ENCODE results near the gene ERC2. TPM values are rescaled to one million over a fixed set of nuclear protein-coding genes. Genes with fewer than 3 reads are reported as not detected.

Gene ERC2
- total RNA-seq, 3 donors from 2014 or later (not counting 1 experiment from before 2014, with no cell fraction given) = not detected

DNA sequence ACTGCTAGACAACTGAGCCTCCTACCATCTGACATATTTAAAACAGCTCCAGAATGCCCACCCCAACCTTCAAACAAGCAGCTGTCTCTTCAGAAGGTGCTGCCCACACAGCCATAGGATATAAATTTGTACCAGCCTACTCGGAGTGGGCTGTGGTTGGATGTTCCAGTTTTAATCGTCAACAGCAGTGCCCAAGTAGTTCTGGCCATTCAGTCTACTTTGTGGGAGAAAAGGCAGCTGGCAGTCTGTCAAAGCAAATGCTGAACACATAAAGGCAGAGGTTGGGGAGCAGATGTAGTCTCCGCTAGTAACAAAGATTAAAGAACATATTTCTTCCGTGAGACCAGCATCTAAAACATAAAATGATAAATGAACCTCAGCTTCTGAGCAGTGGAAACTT, 15.9 kb upstream of the ERC2 start:
- Mint-ChIP-seq H3K4me1 (no peaks in the 10 kb centered on the region), H3K36me3 (no peaks in the 10 kb centered on the region), H3K27me3 (ENCODE audit: low read depth in 2 of 2) (peaks cover under 1 to 11% of the 10 kb centered on the region in 2 donors), H3K4me3 (no peak overlapping the region), H3K9me3 (peaks cover 0 to 2% of the 10 kb centered on the region in 2 donors), H3K27ac (no peak overlapping the region)
- no peaks in the 10 kb centered on the region for H3K4me1 ChIP-seq (ENCODE audit: control insufficient read depth, insufficient read depth, low read length)
- no peaks in the 10 kb centered on the region for H3K36me3 ChIP-seq (ENCODE audit: control insufficient read depth, insufficient read depth, low read length)
- H3K9me3 ChIP-seq (ENCODE audit: control insufficient read depth, insufficient read depth, low read length) = no peaks in the 10 kb centered on the region
- H3K4me3 ChIP-seq (ENCODE audit: low read length) = no peak overlapping the region
- DNase-seq (no peak), ATAC-seq (no peak)
- intact Hi-C loops (cut with micrococcal nuclease) = no loop called here
- 88% methylated on average over 3 of the region's 4 CpGs for WGBS (ENCODE audit: insufficient coverage)
- peaks cover 2% of the 10 kb centered on the region for H3K27me3 ChIP-seq (ENCODE audit: control insufficient read depth, insufficient read depth, low read length)
- no peak overlapping the region for H3K27ac ChIP-seq (ENCODE audit: low read length)
- TF ChIP-seq, protein P1, sequence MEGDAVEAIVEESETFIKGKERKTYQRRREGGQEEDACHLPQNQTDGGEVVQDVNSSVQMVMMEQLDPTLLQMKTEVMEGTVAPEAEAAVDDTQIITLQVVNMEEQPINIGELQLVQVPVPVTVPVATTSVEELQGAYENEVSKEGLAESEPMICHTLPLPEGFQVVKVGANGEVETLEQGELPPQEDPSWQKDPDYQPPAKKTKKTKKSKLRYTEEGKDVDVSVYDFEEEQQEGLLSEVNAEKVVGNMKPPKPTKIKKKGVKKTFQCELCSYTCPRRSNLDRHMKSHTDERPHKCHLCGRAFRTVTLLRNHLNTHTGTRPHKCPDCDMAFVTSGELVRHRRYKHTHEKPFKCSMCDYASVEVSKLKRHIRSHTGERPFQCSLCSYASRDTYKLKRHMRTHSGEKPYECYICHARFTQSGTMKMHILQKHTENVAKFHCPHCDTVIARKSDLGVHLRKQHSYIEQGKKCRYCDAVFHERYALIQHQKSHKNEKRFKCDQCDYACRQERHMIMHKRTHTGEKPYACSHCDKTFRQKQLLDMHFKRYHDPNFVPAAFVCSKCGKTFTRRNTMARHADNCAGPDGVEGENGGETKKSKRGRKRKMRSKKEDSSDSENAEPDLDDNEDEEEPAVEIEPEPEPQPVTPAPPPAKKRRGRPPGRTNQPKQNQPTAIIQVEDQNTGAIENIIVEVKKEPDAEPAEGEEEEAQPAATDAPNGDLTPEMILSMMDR (IDR thresholded peaks at IDR 0.05) = no peak

DNA sequence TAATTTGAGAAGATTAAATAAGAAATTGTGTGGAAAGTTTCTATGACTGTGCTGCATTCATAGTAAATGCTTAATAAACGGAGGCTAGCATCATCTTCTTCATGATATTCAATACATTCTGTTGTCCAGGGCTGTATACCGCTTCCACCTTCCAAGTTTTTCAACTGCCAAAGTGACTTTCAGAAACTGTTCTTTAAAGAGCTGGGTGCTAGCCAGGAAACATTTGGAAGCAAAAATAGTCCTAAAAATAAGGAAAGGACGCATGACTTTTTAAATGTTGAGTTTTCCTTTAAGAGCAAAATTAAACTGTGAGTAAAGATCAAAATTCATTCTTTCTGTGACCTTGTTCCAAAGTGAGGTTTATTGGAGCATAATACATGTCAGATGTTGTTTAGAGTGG, 9.4 kb upstream of the ERC2 start:
- Mint-ChIP-seq H3K9me3 (no peaks in the 10 kb centered on the region), H3K27me3 (ENCODE audit: low read depth in 2 of 2) (peaks cover 22 to 43% of the 10 kb centered on the region in 2 donors), H3K4me3 (no peak overlapping the region), H3K4me1 (no peaks in the 10 kb centered on the region), H3K36me3 (no peaks in the 10 kb centered on the region), H3K27ac (no peak overlapping the region)
- intact Hi-C loops (cut with micrococcal nuclease) = no loop called here
- ATAC-seq (no peak), DNase-seq (no peak)
- no peaks in the 10 kb centered on the region for H3K36me3 ChIP-seq (ENCODE audit: control insufficient read depth, insufficient read depth, low read length)
- no peak overlapping the region for H3K27ac ChIP-seq (ENCODE audit: low read length)
- H3K27me3 ChIP-seq (ENCODE audit: control insufficient read depth, insufficient read depth, low read length) = peaks cover 2% of the 10 kb centered on the region
- no peaks in the 10 kb centered on the region for H3K4me1 ChIP-seq (ENCODE audit: control insufficient read depth, insufficient read depth, low read length)
- H3K4me3 ChIP-seq (ENCODE audit: low read length) = no peak overlapping the region
- TF ChIP-seq, protein P1 (IDR thresholded peaks at IDR 0.05) = no peak
- H3K9me3 ChIP-seq (ENCODE audit: control insufficient read depth, insufficient read depth, low read length) = no peaks in the 10 kb centered on the region
- WGBS (ENCODE audit: insufficient coverage) = 76% methylated on average over 2 of the region's 3 CpGs

DNA sequence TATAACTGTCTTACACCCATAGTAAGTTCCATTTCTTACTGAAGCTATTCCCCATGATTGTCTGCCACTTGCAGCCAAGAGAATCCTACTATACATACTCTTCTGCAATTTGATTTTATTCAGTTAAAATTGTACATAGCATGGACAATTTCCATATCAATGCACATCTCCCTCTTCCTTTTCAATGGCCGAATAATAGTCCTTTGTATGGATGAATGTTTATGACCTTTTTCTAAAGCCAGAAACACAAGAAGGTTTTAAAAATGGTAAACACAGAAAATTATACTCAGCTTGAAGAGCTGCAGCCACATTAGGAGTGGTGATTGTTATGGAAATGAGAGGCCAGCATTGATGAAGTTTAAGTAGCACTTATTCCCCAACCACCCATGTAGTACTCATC, 8.5 kb upstream of the ERC2 start:
- ATAC-seq (no peak), DNase-seq (no peak)
- intact Hi-C loops (cut with micrococcal nuclease) = no loop called here
- peaks cover 28 to 52% of the 10 kb centered on the region in 2 donors for H3K27me3 Mint-ChIP-seq (ENCODE audit: low read depth in 2 of 2)
- WGBS (ENCODE audit: insufficient coverage) = no CpG with 5 or more reads among the region's 1 CpG
- Histone ChIP-seq H3K4me3 (ENCODE audit: low read length) (no peak overlapping the region), H3K27me3 (ENCODE audit: control insufficient read depth, insufficient read depth, low read length) (peaks cover 2% of the 10 kb centered on the region), H3K4me1 (ENCODE audit: control insufficient read depth, insufficient read depth, low read length) (no peaks in the 10 kb centered on the region), H3K9me3 (ENCODE audit: control insufficient read depth, insufficient read depth, low read length) (no peaks in the 10 kb centered on the region), H3K36me3 (ENCODE audit: control insufficient read depth, insufficient read depth, low read length) (no peaks in the 10 kb centered on the region), H3K27ac (ENCODE audit: low read length) (no peak overlapping the region)
- no peak overlapping the region for H3K27ac Mint-ChIP-seq
- no peaks in the 10 kb centered on the region for H3K36me3 Mint-ChIP-seq
- no peaks in the 10 kb centered on the region for H3K4me1 Mint-ChIP-seq
- TF ChIP-seq, protein P1 (IDR thresholded peaks at IDR 0.05) = no peak
- H3K4me3 Mint-ChIP-seq = no peak overlapping the region
- no peaks in the 10 kb centered on the region for H3K9me3 Mint-ChIP-seq

DNA sequence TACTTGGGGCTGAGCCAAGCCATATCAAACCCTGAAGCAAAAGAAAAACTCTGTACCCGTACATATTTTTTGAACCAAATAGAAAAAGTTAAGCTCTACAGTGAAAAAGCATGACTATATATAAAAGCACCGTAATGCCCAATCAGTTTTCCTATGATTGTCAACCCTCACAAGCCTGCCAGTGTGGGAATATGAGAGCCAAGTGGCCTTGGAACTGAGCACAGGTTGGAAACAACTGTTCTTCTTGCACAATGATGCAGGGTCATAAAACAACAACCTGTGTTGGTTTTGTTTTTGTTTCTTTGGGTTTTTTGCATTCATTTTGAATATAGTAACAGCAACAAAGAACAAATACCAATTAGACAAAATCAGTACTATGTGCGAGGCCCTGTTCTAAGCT, 3.5 kb upstream of the ERC2 start:
- H3K9me3 ChIP-seq (ENCODE audit: control insufficient read depth, insufficient read depth, low read length) = no peaks in the 10 kb centered on the region
- Mint-ChIP-seq H3K9me3 (no peaks in the 10 kb centered on the region), H3K27me3 (ENCODE audit: low read depth in 2 of 2) (peaks cover 36 to 63% of the 10 kb centered on the region in 2 donors), H3K4me3 (no peak overlapping the region), H3K27ac (no peak overlapping the region), H3K36me3 (peaks cover 7% of the 10 kb centered on the region), H3K4me1 (no peaks in the 10 kb centered on the region)
- no peaks in the 10 kb centered on the region for H3K36me3 ChIP-seq (ENCODE audit: control insufficient read depth, insufficient read depth, low read length)
- ATAC-seq = no peak
- H3K4me3 ChIP-seq (ENCODE audit: low read length) = no peak overlapping the region
- H3K4me1 ChIP-seq (ENCODE audit: control insufficient read depth, insufficient read depth, low read length) = peaks cover 3% of the 10 kb centered on the region
- H3K27ac ChIP-seq (ENCODE audit: low read length) = no peak overlapping the region
- H3K27me3 ChIP-seq (ENCODE audit: control insufficient read depth, insufficient read depth, low read length) = peaks cover 13% of the 10 kb centered on the region
- DNase-seq = no peak
- intact Hi-C loops (cut with micrococcal nuclease) = no loop called here
- WGBS (ENCODE audit: insufficient coverage) = 91% methylated on average over 3 of the region's 3 CpGs
- TF ChIP-seq, protein P1 (IDR thresholded peaks at IDR 0.05) = no peak

All from natural killer cell (primary cell).